Suprapubic skin (tissue), 4 donors: ENCODE measurements around the gene KSR1.

Source experiments
- CTCF ChIP-seq, 2 donors: fragments of 200-600 bp in 1 of 2; fragments of 450-650 bp in 1 of 2; sonication (generic) in 1 of 2; IDR thresholded peaks; one replicate each; pipeline ENCODE4 v1.5.1; 2016 to 2019; ENCODE audit warnings: antibody characterized with exemption in 2 of 2, mild to moderate bottlenecking in 1 of 2, moderate library complexity in 1 of 2
- EP300 ChIP-seq: sonication (generic); formaldehyde crosslinking; IDR thresholded peaks from one replicate; pipeline ENCODE4 v1.6.1; 2017; ENCODE audit warnings: antibody characterized with exemption
- POLR2A ChIP-seq, 2 donors: fragments of 450-650 bp; IDR thresholded peaks; one replicate each; pipeline ENCODE4 v1.6.1; 2017; ENCODE audit warnings: antibody characterized with exemption in 2 of 2, mild to moderate bottlenecking in 2 of 2, moderate library complexity in 2 of 2
- POLR2AphosphoS5 ChIP-seq, 3 donors: sonication (generic); formaldehyde crosslinking; IDR thresholded peaks; one replicate each; pipeline ENCODE4 v1.6.1; 2017; ENCODE audit warnings: antibody characterized with exemption in 3 of 3

GRCh38 chr17:27488231-27488630 lies 32.0 kb downstream of the KSR1 start:
- no peak for TF ChIP-seq CTCF (IDR thresholded peaks at IDR 0.05)
- TF ChIP-seq EP300 = no peak
- TF ChIP-seq POLR2AphosphoS5 (IDR thresholded peaks at IDR 0.05) = no peak
- no peak for TF ChIP-seq POLR2A (IDR thresholded peaks at IDR 0.05)
